IMR-90 (cell line): Measurements from ENCODE around the gene PLAC9. TPM values are rescaled to one million over a fixed set of nuclear protein-coding genes. Genes with fewer than 3 reads are reported as not detected.

Experiments
- ATAC-seq: fragments of 200-7000 bp; cut with Tn5 transposase; 2 replicates; pipeline ENCODE4 v1.9.1; 2020; ENCODE audit warnings: low read depth, mild to moderate bottlenecking, moderate library complexity
- BruUV-seq: library from RNA; stranded (reverse); fragments of 400-500 nt; replicated peaks from 2 replicates; lab custom pipeline; 2021; lab: Mats Ljungman, UMichigan
- CTCF ChIA-PET: fragments of 300-600 bp; formaldehyde crosslinking; extraction: SDS; loops from one replicate; lab custom pipeline; 2021; ENCODE audit warnings: antibody characterized with exemption; lab: Yijun Ruan, JAX
- POLR2A ChIA-PET: fragments of 300-600 bp; sonication (Branson Sonifier 250); formaldehyde crosslinking; loops from one replicate; lab custom pipeline; 2022; ENCODE audit warnings: antibody characterized with exemption; ENCODE audit not compliant: unreplicated experiment; lab: Charles Lee
- DNase-seq: peaks from one replicate; pipeline ENCODE4 v3.0.0; 2013
- H2AFZ ChIP-seq: replicated peaks from 2 replicates; pipeline ENCODE3; 2013; ENCODE audit warnings: low read length, mild to moderate bottlenecking; ENCODE audit not compliant: poor library complexity
- H2AK5ac ChIP-seq: 2 replicates; pipeline ENCODE4 v1.6.1; 2013; ENCODE audit warnings: low read depth, low read length, inconsistent platforms
- H2AK9ac ChIP-seq: replicated peaks from 2 replicates; pipeline ENCODE3; 2013; ENCODE audit warnings: mild to moderate bottlenecking, low read depth, low read length, moderate library complexity; ENCODE audit not compliant: poor library complexity
- H2BK120ac ChIP-seq: 2 replicates; pipeline ENCODE4 v1.6.1; 2013; ENCODE audit warnings: low read depth, low read length, inconsistent platforms
- H2BK15ac ChIP-seq: 3 replicates; pipeline ENCODE4 v1.6.1; 2013; ENCODE audit warnings: low read depth, low read length, inconsistent platforms
- H2BK20ac ChIP-seq: 2 replicates; pipeline ENCODE4 v1.6.1; 2013; ENCODE audit warnings: low read depth, mild to moderate bottlenecking, inconsistent platforms, low read length, moderate library complexity
- H2BK5ac ChIP-seq: 2 replicates; pipeline ENCODE4 v1.6.1; 2013; ENCODE audit warnings: mild to moderate bottlenecking, low read depth, low read length, inconsistent platforms; ENCODE audit not compliant: poor library complexity, severe bottlenecking
- H3K14ac ChIP-seq: replicated peaks from 2 replicates; pipeline ENCODE4 v1.6.1; 2013; ENCODE audit warnings: low read depth, low read length, inconsistent platforms
- H3K18ac ChIP-seq: 2 replicates; pipeline ENCODE4 v1.6.1; 2013; ENCODE audit warnings: low read depth, low read length, control low read depth
- H3K23ac ChIP-seq: 2 replicates; pipeline ENCODE4 v1.6.1; 2013; ENCODE audit warnings: low read depth, low read length, inconsistent platforms
- H3K27ac ChIP-seq: 2 replicates; pipeline ENCODE4 v1.5.1; 2013; ENCODE audit warnings: mild to moderate bottlenecking, control low read depth, low read length; ENCODE audit not compliant: insufficient read depth
- H3K27me3 ChIP-seq: 2 replicates; pipeline ENCODE4 v1.6.1; 2013; ENCODE audit warnings: low read length; ENCODE audit not compliant: control insufficient read depth, insufficient read depth
- H3K36me3 ChIP-seq: 2 replicates; pipeline ENCODE4 v1.6.1; 2013; ENCODE audit warnings: low read length, mixed read lengths; ENCODE audit not compliant: control insufficient read depth, insufficient read depth
- H3K4ac ChIP-seq: 2 replicates; pipeline ENCODE4 v1.6.1; 2013; ENCODE audit warnings: low read depth, low read length, inconsistent platforms
- H3K4me1 ChIP-seq: 2 replicates; pipeline ENCODE4 v1.6.1; 2013; ENCODE audit warnings: low read length, mixed read lengths; ENCODE audit not compliant: control insufficient read depth, insufficient read depth
- H3K4me2 ChIP-seq: 2 replicates; pipeline ENCODE4 v1.6.1; 2013; ENCODE audit warnings: low read depth, mild to moderate bottlenecking, control low read depth, low read length, moderate library complexity
- H3K4me3 ChIP-seq: 2 replicates; pipeline ENCODE4 v1.5.1; 2013; ENCODE audit warnings: low read depth, mild to moderate bottlenecking, control low read depth, low read length, moderate library complexity; ENCODE audit not compliant: insufficient read depth
- H3K56ac ChIP-seq: 2 replicates; pipeline ENCODE4 v1.6.1; 2013; ENCODE audit warnings: low read length, inconsistent platforms; ENCODE audit not compliant: insufficient read depth; ENCODE audit errors: extremely low read depth
- H3K79me1 ChIP-seq, 2 experiments: 2 replicates each; pipeline ENCODE4 v1.6.1; 2013; ENCODE audit warnings: low read length in 2 of 2, inconsistent platforms in 1 of 2, low read depth in 1 of 2
- H3K9ac ChIP-seq: 2 replicates; pipeline ENCODE4 v1.6.1; 2013; ENCODE audit warnings: low read depth, low read length, control low read depth
- H3K9me1 ChIP-seq: 2 replicates; pipeline ENCODE4 v1.6.1; 2013; ENCODE audit warnings: low read length, inconsistent platforms; ENCODE audit not compliant: insufficient read depth
- H3K9me3 ChIP-seq: 2 replicates; pipeline ENCODE4 v1.6.1; 2013; ENCODE audit warnings: low read length; ENCODE audit not compliant: control insufficient read depth, insufficient read depth
- H4K20me1 ChIP-seq: 2 replicates; pipeline ENCODE4 v1.6.1; 2013; ENCODE audit warnings: low read length, inconsistent platforms; ENCODE audit not compliant: insufficient read depth
- H4K5ac ChIP-seq: 2 replicates; pipeline ENCODE4 v1.6.1; 2013; ENCODE audit warnings: mild to moderate bottlenecking, low read depth, low read length, control low read depth
- H4K8ac ChIP-seq, 2 experiments: 2 replicates each; pipeline ENCODE4 v1.6.1; 2013; ENCODE audit warnings: low read depth in 2 of 2, low read length in 2 of 2, control low read depth in 1 of 2, inconsistent platforms in 1 of 2
- H4K91ac ChIP-seq: 2 replicates; pipeline ENCODE4 v1.6.1; 2013; ENCODE audit warnings: low read depth, low read length, inconsistent platforms; ENCODE audit not compliant: insufficient read depth
- CEBPB ChIP-seq: IDR thresholded peaks from 2 replicates; pipeline ENCODE4 v1.6.1; 2012; ENCODE audit warnings: low read depth, low read length, improper control_type of control experiment
- CHD1 ChIP-seq: IDR thresholded peaks from 2 replicates; pipeline ENCODE4 v1.6.1; 2012; ENCODE audit warnings: low read depth, low read length, improper control_type of control experiment
- ELK1 ChIP-seq: fragments of 150-350 bp; IDR thresholded peaks from 2 replicates; pipeline ENCODE4 v1.6.1; 2016; ENCODE audit warnings: low read depth, mild to moderate bottlenecking, low read length, moderate library complexity, borderline replicate concordance
- FOS ChIP-seq: fragments of 150-350 bp; IDR thresholded peaks from 2 replicates; pipeline ENCODE4 v1.6.1; 2016; ENCODE audit warnings: low read depth, low read length
- MAFK ChIP-seq: IDR thresholded peaks from 2 replicates; pipeline ENCODE4 v1.6.1; 2012; ENCODE audit warnings: low read depth, low read length, improper control_type of control experiment
- MAZ ChIP-seq: IDR thresholded peaks from 2 replicates; pipeline ENCODE4 v1.6.1; 2012; ENCODE audit warnings: low read depth, mild to moderate bottlenecking, low read length, improper control_type of control experiment, moderate library complexity, borderline replicate concordance
- MXI1 ChIP-seq: IDR thresholded peaks from 2 replicates; pipeline ENCODE4 v1.6.1; 2012; ENCODE audit warnings: low read depth, mild to moderate bottlenecking, low read length, moderate library complexity, borderline replicate concordance
- NFE2L2 ChIP-seq: fragments of 150-350 bp; IDR thresholded peaks from 2 replicates; pipeline ENCODE4 v1.6.1; 2016; ENCODE audit warnings: low read depth, mild to moderate bottlenecking, low read length
- POLR2A ChIP-seq: IDR thresholded peaks from 2 replicates; pipeline ENCODE4 v1.6.1; 2012; ENCODE audit warnings: mild to moderate bottlenecking, low read depth, low read length
- RAD21 ChIP-seq: IDR thresholded peaks from 2 replicates; pipeline ENCODE4 v1.6.1; 2012; ENCODE audit warnings: low read length, improper control_type of control experiment
- RCOR1 ChIP-seq: IDR thresholded peaks from 2 replicates; pipeline ENCODE4 v1.6.1; 2012; ENCODE audit warnings: mild to moderate bottlenecking, low read length, improper control_type of control experiment; ENCODE audit not compliant: insufficient replicate concordance
- RFX5 ChIP-seq: IDR thresholded peaks from 2 replicates; pipeline ENCODE4 v1.8.0; 2012; ENCODE audit warnings: low read depth, mild to moderate bottlenecking, low read length, moderate library complexity
- USF2 ChIP-seq: fragments of 150-350 bp; IDR thresholded peaks from 2 replicates; pipeline ENCODE4 v1.6.1; 2017; ENCODE audit warnings: mild to moderate bottlenecking, antibody characterized with exemption, low read length, low read depth
- WGBS, 2 experiments: methylation state at CpG; one replicate each; pipeline versions ENCODE4 v1.1.5 to v1.1.7; 2013; ENCODE audit warnings: missing lambda C conversion rate in 2 of 2; ENCODE audit not compliant: insufficient read length in 1 of 2; ENCODE audit errors: extremely low coverage in 2 of 2; 5-methylcytosine and 5-hydroxymethylcytosine counted together
- dilution Hi-C: fragments of 300-500 bp; cut with HindIII; formaldehyde crosslinking; loops from one replicate; pipeline ENCODE4 v1.14.3; 2018; ENCODE audit warnings: low sequenced_read_pairs; ENCODE audit not compliant: unreplicated experiment
- in situ Hi-C: fragments of 300-500 bp; cut with MboI; formaldehyde crosslinking; loops from 3 replicates; pipeline ENCODE4 v1.14.3; 2019; ENCODE audit warnings: low sequenced_read_pairs, inconsistent platforms, mixed read lengths
- intact Hi-C: fragments of 100-400 bp; cut with micrococcal nuclease; formaldehyde crosslinking; loops from 2 replicates; pipeline ENCODE4 v1.10.0; 2022
- polyA plus RNA-seq, 3 experiments: library from polyadenylated mRNA; depleted of rRNA; stranded (reverse); fragments of >200 nt; gene quantifications; 2 replicates each; pipeline ENCODE4 v1.2.3, GENCODE V29; 2012; ENCODE audit warnings: low replicate concordance in 1 of 3
- total RNA-seq: library from RNA; depleted of rRNA; stranded (reverse); fragments of >200 nt; gene quantifications from 2 replicates; pipeline ENCODE4 v1.2.3, GENCODE V29; 2012
- TF ChIP-seq, protein P1 (sequence below): conservative IDR thresholded peaks from 2 replicates; pipeline ENCODE4 v1.5.1; 2012; ENCODE audit warnings: mild to moderate bottlenecking, low read depth, low read length, improper control_type of control experiment

The PLAC9 gene
- total and polyA plus RNA-seq, 2 of the 4 experiments (the other 2 are of a cell fraction): 1.6 to 12.2 TPM

GRCh38 chr10:80187060-80187459 is 54.5 kb downstream of the PLAC9 start:
- Histone ChIP-seq H2AK9ac (no peak overlapping the region), H2BK15ac (no peak overlapping the region), H3K9ac (no peak overlapping the region), H3K27me3 (no peaks in the 10 kb centered on the region), H2BK5ac (no peak overlapping the region), H3K23ac (no peak overlapping the region), H3K4me3 (no peak overlapping the region), H2BK120ac (no peak overlapping the region), H4K91ac (no peak overlapping the region), H2AK5ac (no peak overlapping the region), H3K9me3 (no peaks in the 10 kb centered on the region), H3K9me1 (peaks cover 60% of the 10 kb centered on the region), H4K5ac (no peak overlapping the region), H3K27ac (no peak overlapping the region), H2BK20ac (no peak overlapping the region), H3K56ac (no peak overlapping the region), H3K4me1 (peaks cover 20% of the 10 kb centered on the region), H2AFZ (no peak overlapping the region), H3K4me2 (no peak overlapping the region), H3K36me3 (peaks cover 4% of the 10 kb centered on the region; the same call in 1 of the 2 replicates), H4K20me1 (peaks cover 90% of the 10 kb centered on the region), H3K4ac (no peak overlapping the region), H3K14ac (no peak overlapping the region), H4K8ac (no peak overlapping the region), H3K79me1 (peaks cover 34 to 89% of the 10 kb centered on the region in 2 experiments), H3K18ac (no peak overlapping the region)
- DNase-seq (no peak), ATAC-seq (no peak)
- POLR2A ChIA-PET: no interaction called here
- TF ChIP-seq ELK1 (no peak), USF2 (no peak), FOS (no peak), NFE2L2 (no peak), RCOR1 (no peak), MXI1 (no peak), RFX5 (no peak), CEBPB (no peak), MAFK (no peak), MAZ (no peak), CHD1 (no peak), RAD21 (no peak), POLR2A (no peak)
- TF ChIP-seq, protein P1, sequence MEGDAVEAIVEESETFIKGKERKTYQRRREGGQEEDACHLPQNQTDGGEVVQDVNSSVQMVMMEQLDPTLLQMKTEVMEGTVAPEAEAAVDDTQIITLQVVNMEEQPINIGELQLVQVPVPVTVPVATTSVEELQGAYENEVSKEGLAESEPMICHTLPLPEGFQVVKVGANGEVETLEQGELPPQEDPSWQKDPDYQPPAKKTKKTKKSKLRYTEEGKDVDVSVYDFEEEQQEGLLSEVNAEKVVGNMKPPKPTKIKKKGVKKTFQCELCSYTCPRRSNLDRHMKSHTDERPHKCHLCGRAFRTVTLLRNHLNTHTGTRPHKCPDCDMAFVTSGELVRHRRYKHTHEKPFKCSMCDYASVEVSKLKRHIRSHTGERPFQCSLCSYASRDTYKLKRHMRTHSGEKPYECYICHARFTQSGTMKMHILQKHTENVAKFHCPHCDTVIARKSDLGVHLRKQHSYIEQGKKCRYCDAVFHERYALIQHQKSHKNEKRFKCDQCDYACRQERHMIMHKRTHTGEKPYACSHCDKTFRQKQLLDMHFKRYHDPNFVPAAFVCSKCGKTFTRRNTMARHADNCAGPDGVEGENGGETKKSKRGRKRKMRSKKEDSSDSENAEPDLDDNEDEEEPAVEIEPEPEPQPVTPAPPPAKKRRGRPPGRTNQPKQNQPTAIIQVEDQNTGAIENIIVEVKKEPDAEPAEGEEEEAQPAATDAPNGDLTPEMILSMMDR: no peak
- in situ Hi-C loops: no loop called here
- dilution Hi-C loops: no loop called here
- intact Hi-C loops: no loop called here
- CTCF ChIA-PET: no interaction called here
- WGBS, 2 experiments: no CpG with 5 or more reads among the region's 2 CpGs
- BruUV-seq: no TSS peak
